HepG2 (cell line): ENCODE results near the gene C1orf159. TPM values are rescaled to one million over a fixed set of nuclear protein-coding genes. Genes with fewer than 3 reads are reported as not detected.

Source experiments
- ATAC-seq: fragments of 200-7000 bp; cut with Tn5 transposase; 3 replicates; pipeline ENCODE4 v1.9.1; 2020; ENCODE audit warnings: mild to moderate bottlenecking, moderate library complexity
- BruUV-seq: library from RNA; stranded (reverse); fragments of 400-500 nt; replicated peaks from 2 replicates; lab custom pipeline; 2021; lab: Mats Ljungman, UMichigan
- CTCF ChIA-PET: fragments of 300-600 bp; formaldehyde crosslinking; extraction: SDS; loops from one replicate; lab custom pipeline; 2021; ENCODE audit warnings: low total read pairs, inconsistent platforms, low intra/inter-chr PET ratio; lab: Yijun Ruan, JAX
- POLR2A ChIA-PET: fragments of 350-600 bp; sonication (Branson Sonifier 250); formaldehyde crosslinking; loops from one replicate; lab custom pipeline; 2020; ENCODE audit warnings: antibody characterized with exemption, inconsistent platforms; lab: Yijun Ruan, JAX
- DNase-seq: peaks from one replicate; pipeline ENCODE4 v3.0.0-alpha.2; 2015; ENCODE audit warnings: low spot score
- FAIRE-seq: peaks from 3 replicates; lab custom pipeline; 2011; peaks lifted over from hg19 to GRCh38; lab: Jason Lieb, UNC
- H2AFZ ChIP-seq: one replicate; pipeline ENCODE4 v1.6.1; 2011; ENCODE audit warnings: low read length, inconsistent platforms
- H3K27ac ChIP-seq: fragments of 300-600 bp; 3 replicates; pipeline ENCODE4 v1.8.0; 2011; ENCODE audit warnings: mixed run types, mild to moderate bottlenecking, mixed read lengths, low read length, inconsistent platforms; ENCODE audit not compliant: insufficient read depth; ENCODE audit errors: extremely low read length
- H3K27me3 ChIP-seq, 2 experiments: fragments of 200-600 bp in 1 of 2; 2 replicates in 1 of 2; 3 replicates in 1 of 2; pipeline versions ENCODE4 v1.6.0 to v1.8.0; 2011; ENCODE audit warnings: low read length in 2 of 2, mild to moderate bottlenecking in 2 of 2, moderate library complexity in 2 of 2, inconsistent platforms in 1 of 2; ENCODE audit not compliant: insufficient read depth in 2 of 2, control insufficient read depth in 1 of 2
- H3K36me3 ChIP-seq, 2 experiments: fragments of 200-600 bp in 1 of 2; replicated peaks in 1 of 2; 2 replicates in 1 of 2; 3 replicates in 1 of 2; pipeline versions ENCODE4 v1.5.1 to v1.8.0; 2011; ENCODE audit warnings: low read length in 2 of 2, inconsistent platforms in 1 of 2; ENCODE audit not compliant: insufficient read depth in 2 of 2, control insufficient read depth in 1 of 2
- H3K4me1 ChIP-seq: 2 replicates; pipeline ENCODE4 v1.5.1; 2012; ENCODE audit warnings: low read length, inconsistent platforms; ENCODE audit not compliant: insufficient read depth
- H3K4me2 ChIP-seq: 2 replicates; pipeline ENCODE4 v1.6.0; 2011; ENCODE audit warnings: low read depth, low read length, inconsistent platforms
- H3K4me3 ChIP-seq, 3 experiments: fragments of 200-600 bp in 1 of 3; sonication (generic), shearing (Covaris generic) in 1 of 3; replicated peaks in 1 of 3; 2 replicates each; pipeline ENCODE4 v1.5.1; 2011 to 2016; ENCODE audit warnings: low read length in 3 of 3, inconsistent platforms in 2 of 3, low read depth in 2 of 3, mild to moderate bottlenecking in 2 of 3, control low read depth in 1 of 3, mixed read lengths in 1 of 3; ENCODE audit not compliant: insufficient read depth in 1 of 3
- H3K79me2 ChIP-seq: one replicate; pipeline ENCODE4 v1.6.1; 2011; ENCODE audit warnings: low read length, inconsistent platforms; ENCODE audit not compliant: insufficient read depth
- H3K9ac ChIP-seq: 2 replicates; pipeline ENCODE4 v1.6.0; 2011; ENCODE audit warnings: mild to moderate bottlenecking, low read depth, low read length, inconsistent platforms; ENCODE audit not compliant: insufficient read depth
- H3K9me3 ChIP-seq: 2 replicates; pipeline ENCODE4 v1.5.1; 2012; ENCODE audit warnings: mild to moderate bottlenecking, low read length
- H4K20me1 ChIP-seq: 2 replicates; pipeline ENCODE4 v1.6.0; 2011; ENCODE audit warnings: inconsistent platforms, mild to moderate bottlenecking, low read length, moderate library complexity; ENCODE audit not compliant: insufficient read depth
- NCOA2 ChIP-seq: sonication (generic); formaldehyde crosslinking; IDR thresholded peaks from 2 replicates; pipeline ENCODE4 v1.8.0; 2022; ENCODE audit warnings: inconsistent platforms
- RBFOX2 ChIP-seq: fragments of 200-400 bp; formaldehyde crosslinking; IDR thresholded peaks from 2 replicates; pipeline ENCODE4 v1.6.1; 2017; ENCODE audit warnings: low read depth, mild to moderate bottlenecking, low read length
- SPEN ChIP-seq: sonication (generic); formaldehyde crosslinking; IDR thresholded peaks from 2 replicates; pipeline ENCODE4 v1.5.1; 2020; ENCODE audit warnings: low read depth, mild to moderate bottlenecking, missing genetic modification reagents
- TSC22D2 ChIP-seq: sonication (generic); formaldehyde crosslinking; IDR thresholded peaks from 2 replicates; pipeline ENCODE4 v1.5.1; 2020; ENCODE audit warnings: missing genetic modification reagents, mild to moderate bottlenecking, borderline replicate concordance
- ZBTB1 ChIP-seq: sonication (generic); formaldehyde crosslinking; IDR thresholded peaks from 2 replicates; pipeline ENCODE4 v1.4.0; 2020; ENCODE audit warnings: missing genetic modification reagents, borderline replicate concordance
- ZBTB21 ChIP-seq: sonication (generic); formaldehyde crosslinking; IDR thresholded peaks from 2 replicates; pipeline ENCODE4 v1.4.0; 2020; ENCODE audit warnings: missing genetic modification reagents
- ZNF678 ChIP-seq: sonication (generic); formaldehyde crosslinking; IDR thresholded peaks from 2 replicates; pipeline ENCODE4 v1.4.0; 2020; ENCODE audit warnings: mild to moderate bottlenecking, missing genetic modification reagents
- whole genome bisulfite sequencing: methylation state at CpG from one replicate; pipeline ENCODE4 v1.1.6; 2017; ENCODE audit warnings: low lambda C conversion rate; 5-methylcytosine and 5-hydroxymethylcytosine counted together
- in situ Hi-C: cut with HindIII; loops from 2 replicates; pipeline ENCODE4 v1.10.0; 2017; ENCODE audit warnings: low pct_unique_long_range_greater_than_20kb; ENCODE audit not compliant: extremely low pct_ligation_motif_present
- intact Hi-C: fragments of 100-400 bp; cut with micrococcal nuclease; formaldehyde crosslinking; loops from one replicate; pipeline ENCODE4 v1.10.0; 2022; ENCODE audit not compliant: unreplicated experiment
- polyA plus RNA-seq, 8 experiments: library from polyadenylated mRNA; depleted of rRNA in 3 of 8; stranded (reverse) in 7 of 8; unstranded in 1 of 8; fragments of >200 nt; fragmentation: Illumina TruSeq in 4 of 8; extraction: Trizol in 4 of 8; gene quantifications; 2 replicates each; pipeline versions ENCODE4 v1.2.1 to v1.2.3, GENCODE V29; 2011 to 2016; ENCODE audit warnings: low read depth in 4 of 8, missing spikeins in 1 of 8, mixed read lengths in 1 of 8; ENCODE audit not compliant: insufficient read depth in 1 of 8
- total RNA-seq, 5 experiments: library from RNA; depleted of rRNA; stranded (reverse); fragments of >200 nt; fragmentation: Illumina TruSeq; extraction: Trizol; gene quantifications; 2 replicates each; pipeline ENCODE4 v1.2.3, GENCODE V29; 2016; ENCODE audit warnings: low read depth in 1 of 5
- TF ChIP-seq, protein P1 (sequence below): sonication (generic); formaldehyde crosslinking; IDR thresholded peaks from 2 replicates; pipeline ENCODE4 v1.4.0; 2020; ENCODE audit warnings: missing genetic modification reagents, borderline replicate concordance
- TF ChIP-seq, protein P2 (sequence below): IDR thresholded peaks from 2 replicates; pipeline ENCODE4 v1.6.1; 2012; ENCODE audit warnings: low read depth, low read length, improper control_type of control experiment
- TF ChIP-seq, protein P3 (sequence below): sonication (generic); formaldehyde crosslinking; IDR thresholded peaks from 2 replicates; pipeline ENCODE4 v1.4.0; 2020; ENCODE audit warnings: missing genetic modification reagents
- TF ChIP-seq, protein P4 (sequence below): sonication (generic); formaldehyde crosslinking; IDR thresholded peaks from 2 replicates; pipeline ENCODE4 v1.4.0; 2020; ENCODE audit warnings: low read depth, missing genetic modification reagents

Gene C1orf159
- total and polyA plus RNA-seq, 2 of the 13 experiments (the other 11 are each of a cell fraction or from before 2014, with no cell fraction given) = 3.8 to 6.7 TPM

DNA sequence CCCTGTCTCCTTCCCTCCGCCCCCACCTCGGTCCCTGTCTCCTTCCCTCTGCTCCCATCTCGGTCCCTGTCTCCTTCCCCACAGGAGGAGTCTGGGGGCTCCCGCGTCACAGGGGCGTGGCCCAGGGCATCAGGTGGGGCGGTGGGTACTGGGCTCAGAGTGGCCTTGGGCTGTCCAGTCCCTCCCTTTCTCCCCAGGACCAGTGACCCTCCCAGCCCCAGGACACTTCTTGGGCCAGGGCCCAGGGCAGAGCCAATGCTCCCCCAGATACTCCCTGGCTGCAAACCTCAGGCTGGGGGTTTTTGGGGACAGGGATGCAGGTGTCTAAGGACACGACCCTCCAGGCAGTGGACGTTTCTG is 35.0 kb downstream of the C1orf159 start (continued):
- TF ChIP-seq, protein P1, sequence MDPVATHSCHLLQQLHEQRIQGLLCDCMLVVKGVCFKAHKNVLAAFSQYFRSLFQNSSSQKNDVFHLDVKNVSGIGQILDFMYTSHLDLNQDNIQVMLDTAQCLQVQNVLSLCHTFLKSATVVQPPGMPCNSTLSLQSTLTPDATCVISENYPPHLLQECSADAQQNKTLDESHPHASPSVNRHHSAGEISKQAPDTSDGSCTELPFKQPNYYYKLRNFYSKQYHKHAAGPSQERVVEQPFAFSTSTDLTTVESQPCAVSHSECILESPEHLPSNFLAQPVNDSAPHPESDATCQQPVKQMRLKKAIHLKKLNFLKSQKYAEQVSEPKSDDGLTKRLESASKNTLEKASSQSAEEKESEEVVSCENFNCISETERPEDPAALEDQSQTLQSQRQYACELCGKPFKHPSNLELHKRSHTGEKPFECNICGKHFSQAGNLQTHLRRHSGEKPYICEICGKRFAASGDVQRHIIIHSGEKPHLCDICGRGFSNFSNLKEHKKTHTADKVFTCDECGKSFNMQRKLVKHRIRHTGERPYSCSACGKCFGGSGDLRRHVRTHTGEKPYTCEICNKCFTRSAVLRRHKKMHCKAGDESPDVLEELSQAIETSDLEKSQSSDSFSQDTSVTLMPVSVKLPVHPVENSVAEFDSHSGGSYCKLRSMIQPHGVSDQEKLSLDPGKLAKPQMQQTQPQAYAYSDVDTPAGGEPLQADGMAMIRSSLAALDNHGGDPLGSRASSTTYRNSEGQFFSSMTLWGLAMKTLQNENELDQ (CRISPR knock-in tag) = no peak
- TF ChIP-seq ZBTB1 (CRISPR knock-in tag) (no peak), NCOA2 (CRISPR knock-in tag) (no peak), TSC22D2 (no peak), ZNF678 (CRISPR knock-in tag) (no peak), ZBTB21 (no peak)
- TF ChIP-seq, protein P2, sequence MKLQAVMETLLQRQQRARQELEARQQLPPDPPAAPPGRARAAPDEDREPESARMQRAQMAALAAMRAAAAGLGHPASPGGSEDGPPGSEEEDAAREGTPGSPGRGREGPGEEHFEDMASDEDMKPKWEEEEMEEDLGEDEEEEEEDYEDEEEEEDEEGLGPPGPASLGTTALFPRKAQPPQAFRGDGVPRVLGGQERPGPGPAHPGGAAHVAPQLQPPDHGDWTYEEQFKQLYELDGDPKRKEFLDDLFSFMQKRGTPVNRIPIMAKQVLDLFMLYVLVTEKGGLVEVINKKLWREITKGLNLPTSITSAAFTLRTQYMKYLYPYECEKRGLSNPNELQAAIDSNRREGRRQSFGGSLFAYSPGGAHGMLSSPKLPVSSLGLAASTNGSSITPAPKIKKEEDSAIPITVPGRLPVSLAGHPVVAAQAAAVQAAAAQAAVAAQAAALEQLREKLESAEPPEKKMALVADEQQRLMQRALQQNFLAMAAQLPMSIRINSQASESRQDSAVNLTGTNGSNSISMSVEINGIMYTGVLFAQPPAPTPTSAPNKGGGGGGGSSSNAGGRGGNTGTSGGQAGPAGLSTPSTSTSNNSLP = no peak

DNA sequence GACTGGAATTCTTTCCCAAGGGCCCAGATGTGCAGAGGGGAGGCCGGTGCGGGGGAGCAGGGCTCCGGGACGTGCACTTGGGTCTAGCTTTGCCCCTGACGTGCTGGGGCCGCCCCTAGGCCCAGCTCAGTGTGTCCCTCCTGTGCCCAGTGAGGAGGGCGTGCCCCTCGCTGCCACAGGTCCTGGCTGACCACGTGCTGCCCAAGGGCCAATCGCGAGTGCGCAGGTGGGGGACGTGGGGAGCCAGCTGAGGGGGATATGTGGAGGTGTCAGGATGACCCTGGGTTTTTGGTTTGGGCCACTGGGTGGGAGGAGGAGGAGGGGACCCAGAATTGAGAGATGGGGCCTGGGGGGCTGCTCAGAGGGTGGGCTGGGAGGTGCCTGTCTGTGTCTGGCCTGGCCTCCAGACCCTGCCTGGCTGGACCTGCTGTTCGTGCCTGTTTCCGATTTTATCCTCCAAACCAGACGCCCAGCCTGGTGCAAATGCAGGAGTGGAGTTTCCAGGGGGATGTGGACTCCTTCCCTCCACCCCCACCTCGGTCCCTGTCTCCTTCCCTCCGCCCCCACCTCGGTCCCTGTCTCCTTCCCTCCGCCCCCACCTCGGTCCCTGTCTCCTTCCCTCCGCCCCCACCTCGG is 35.6 kb downstream of the C1orf159 start:
- ChIA-PET CTCF (no interaction called here), POLR2A (interaction anchor here (1.0 to 1.8 kb wide), 5 partner anchors 10 to 44 kb away, joined by 3 to 11 read pairs (median 5); no protein-coding TSS in a partner anchor)
- peak overlapping the region; percentile 28 to 64 (median 37); a peak in 4 of 6 replicates for H3K4me3 ChIP-seq
- intact Hi-C loops (no loop called here), in situ Hi-C loops (no loop called here)
- FAIRE-seq (no peak), DNase-seq (peak; percentile 45), ATAC-seq (peak; percentile 80)
- no TSS peak for BruUV-seq
- H3K9ac ChIP-seq = peak overlapping the region; percentile 54
- no peaks in the 10 kb centered on the region for H3K9me3 ChIP-seq
- no peak overlapping the region for H2AFZ ChIP-seq
- H3K4me1 ChIP-seq = peaks cover 14% of the 10 kb centered on the region
- H3K4me2 ChIP-seq = peak overlapping the region; percentile 86
- H3K27me3 ChIP-seq = peaks cover 1 to 5% of the 10 kb centered on the region in 2 experiments; a peak in 3 of 5 replicates
- H4K20me1 ChIP-seq = no peaks in the 10 kb centered on the region
- WGBS = 33% methylated on average over 14 of the region's 23 CpGs
- H3K79me2 ChIP-seq = no peaks in the 10 kb centered on the region
- H3K36me3 ChIP-seq = no peaks in the 10 kb centered on the region
- no peak overlapping the region for H3K27ac ChIP-seq
- 0 out of 2 replicates have a peak, but pooled peaks have one; percentile 46 for TF ChIP-seq RBFOX2
- TF ChIP-seq, protein P3, sequence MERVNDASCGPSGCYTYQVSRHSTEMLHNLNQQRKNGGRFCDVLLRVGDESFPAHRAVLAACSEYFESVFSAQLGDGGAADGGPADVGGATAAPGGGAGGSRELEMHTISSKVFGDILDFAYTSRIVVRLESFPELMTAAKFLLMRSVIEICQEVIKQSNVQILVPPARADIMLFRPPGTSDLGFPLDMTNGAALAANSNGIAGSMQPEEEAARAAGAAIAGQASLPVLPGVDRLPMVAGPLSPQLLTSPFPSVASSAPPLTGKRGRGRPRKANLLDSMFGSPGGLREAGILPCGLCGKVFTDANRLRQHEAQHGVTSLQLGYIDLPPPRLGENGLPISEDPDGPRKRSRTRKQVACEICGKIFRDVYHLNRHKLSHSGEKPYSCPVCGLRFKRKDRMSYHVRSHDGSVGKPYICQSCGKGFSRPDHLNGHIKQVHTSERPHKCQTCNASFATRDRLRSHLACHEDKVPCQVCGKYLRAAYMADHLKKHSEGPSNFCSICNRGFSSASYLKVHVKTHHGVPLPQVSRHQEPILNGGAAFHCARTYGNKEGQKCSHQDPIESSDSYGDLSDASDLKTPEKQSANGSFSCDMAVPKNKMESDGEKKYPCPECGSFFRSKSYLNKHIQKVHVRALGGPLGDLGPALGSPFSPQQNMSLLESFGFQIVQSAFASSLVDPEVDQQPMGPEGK = peak; percentile 62
- TF ChIP-seq, protein P4, sequence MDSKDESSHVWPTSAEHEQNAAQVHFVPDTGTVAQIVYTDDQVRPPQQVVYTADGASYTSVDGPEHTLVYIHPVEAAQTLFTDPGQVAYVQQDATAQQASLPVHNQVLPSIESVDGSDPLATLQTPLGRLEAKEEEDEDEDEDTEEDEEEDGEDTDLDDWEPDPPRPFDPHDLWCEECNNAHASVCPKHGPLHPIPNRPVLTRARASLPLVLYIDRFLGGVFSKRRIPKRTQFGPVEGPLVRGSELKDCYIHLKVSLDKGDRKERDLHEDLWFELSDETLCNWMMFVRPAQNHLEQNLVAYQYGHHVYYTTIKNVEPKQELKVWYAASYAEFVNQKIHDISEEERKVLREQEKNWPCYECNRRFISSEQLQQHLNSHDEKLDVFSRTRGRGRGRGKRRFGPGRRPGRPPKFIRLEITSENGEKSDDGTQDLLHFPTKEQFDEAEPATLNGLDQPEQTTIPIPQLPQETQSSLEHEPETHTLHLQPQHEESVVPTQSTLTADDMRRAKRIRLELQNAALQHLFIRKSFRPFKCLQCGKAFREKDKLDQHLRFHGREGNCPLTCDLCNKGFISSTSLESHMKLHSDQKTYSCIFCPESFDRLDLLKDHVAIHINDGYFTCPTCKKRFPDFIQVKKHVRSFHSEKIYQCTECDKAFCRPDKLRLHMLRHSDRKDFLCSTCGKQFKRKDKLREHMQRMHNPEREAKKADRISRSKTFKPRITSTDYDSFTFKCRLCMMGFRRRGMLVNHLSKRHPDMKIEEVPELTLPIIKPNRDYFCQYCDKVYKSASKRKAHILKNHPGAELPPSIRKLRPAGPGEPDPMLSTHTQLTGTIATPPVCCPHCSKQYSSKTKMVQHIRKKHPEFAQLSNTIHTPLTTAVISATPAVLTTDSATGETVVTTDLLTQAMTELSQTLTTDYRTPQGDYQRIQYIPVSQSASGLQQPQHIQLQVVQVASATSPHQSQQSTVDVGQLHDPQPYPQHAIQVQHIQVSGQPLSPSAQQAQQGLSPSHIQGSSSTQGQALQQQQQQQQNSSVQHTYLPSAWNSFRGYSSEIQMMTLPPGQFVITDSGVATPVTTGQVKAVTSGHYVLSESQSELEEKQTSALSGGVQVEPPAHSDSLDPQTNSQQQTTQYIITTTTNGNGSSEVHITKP = no peak
- TF ChIP-seq SPEN = 0 out of 2 replicates have a peak, but pooled peaks have one; percentile 5
